DMS79 treated with DMSO at 0.1 percent for 48 hours (cell line): ENCODE measurements around the gene RNF34.

Experiments
- DNase-seq: peaks from one replicate; lab custom pipeline; 2025; lab: John Stamatoyannopoulos, UW

RNF34 gene

DNA sequence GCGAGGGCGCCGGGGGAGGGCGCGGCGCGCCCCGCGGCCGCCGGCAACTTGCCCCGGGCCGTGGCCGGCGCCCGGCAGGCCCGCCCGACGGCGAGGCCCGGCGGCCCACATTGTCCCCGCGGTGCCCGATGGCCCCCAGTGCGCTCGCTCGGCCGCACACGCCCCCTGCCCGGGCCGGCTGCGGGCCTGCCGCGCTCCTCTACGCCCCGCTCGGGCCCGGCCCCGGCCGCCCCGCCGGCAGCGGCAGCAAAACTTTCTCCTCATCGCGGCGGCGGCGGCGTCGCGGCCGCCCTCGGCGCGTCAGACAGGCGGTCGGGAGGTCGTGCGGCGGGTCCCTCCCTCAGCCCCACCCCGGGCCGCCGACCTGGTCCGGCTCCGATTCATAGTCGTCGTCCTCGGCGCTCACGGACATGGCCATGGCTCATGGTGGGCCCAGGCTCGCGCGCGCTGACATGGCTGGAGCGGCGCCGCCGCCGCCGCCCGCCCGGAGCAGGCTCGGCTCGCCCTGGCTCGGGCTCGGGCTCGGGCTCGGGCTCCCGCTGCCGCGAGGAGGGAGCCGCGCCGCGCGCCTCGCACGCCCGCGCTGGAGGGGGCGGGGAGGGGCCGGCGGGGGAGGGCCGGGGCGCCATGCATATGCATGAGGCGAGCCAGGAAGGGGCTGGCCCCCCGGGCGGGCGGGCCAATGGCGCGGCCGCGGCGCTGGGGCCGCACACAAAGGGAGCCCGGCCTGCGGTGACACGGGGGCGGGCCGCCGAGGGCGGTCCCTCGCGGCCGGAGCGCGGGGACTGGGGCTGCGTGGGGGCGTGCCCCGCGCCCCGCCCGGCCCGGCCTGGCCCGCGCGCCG is 67.1 kb downstream of the RNF34 start:
- peak; percentile 68 for DNase-seq

GRCh38 chr12:121467638-121468498 is 68.0 kb downstream of the RNF34 start:
- DNase-seq = peak; percentile 28

- no peak for DNase-seq
Observed at GRCh38 chr12:121468499-121468801, 68.5 kb downstream of the RNF34 start.

DNA sequence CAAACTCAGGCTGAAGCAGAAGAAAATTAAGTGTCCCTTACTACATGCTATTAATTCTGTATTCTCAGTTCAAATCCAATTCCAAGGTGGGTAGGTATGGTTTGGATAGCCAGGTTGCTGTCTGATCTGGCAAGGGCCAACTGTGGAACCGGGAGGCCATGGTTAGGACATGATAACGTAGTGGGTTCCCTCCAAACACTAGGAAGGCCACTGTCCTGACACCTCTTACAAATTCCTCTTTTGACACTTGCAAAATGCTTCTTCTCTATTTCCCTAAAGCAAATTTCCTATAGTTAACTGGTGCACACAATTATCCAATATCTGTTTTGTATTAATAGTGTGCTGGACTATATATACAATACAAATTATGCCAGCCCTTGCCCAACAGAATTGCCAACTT is 70.8 kb downstream of the RNF34 start:
- DNase-seq = no peak

DNA sequence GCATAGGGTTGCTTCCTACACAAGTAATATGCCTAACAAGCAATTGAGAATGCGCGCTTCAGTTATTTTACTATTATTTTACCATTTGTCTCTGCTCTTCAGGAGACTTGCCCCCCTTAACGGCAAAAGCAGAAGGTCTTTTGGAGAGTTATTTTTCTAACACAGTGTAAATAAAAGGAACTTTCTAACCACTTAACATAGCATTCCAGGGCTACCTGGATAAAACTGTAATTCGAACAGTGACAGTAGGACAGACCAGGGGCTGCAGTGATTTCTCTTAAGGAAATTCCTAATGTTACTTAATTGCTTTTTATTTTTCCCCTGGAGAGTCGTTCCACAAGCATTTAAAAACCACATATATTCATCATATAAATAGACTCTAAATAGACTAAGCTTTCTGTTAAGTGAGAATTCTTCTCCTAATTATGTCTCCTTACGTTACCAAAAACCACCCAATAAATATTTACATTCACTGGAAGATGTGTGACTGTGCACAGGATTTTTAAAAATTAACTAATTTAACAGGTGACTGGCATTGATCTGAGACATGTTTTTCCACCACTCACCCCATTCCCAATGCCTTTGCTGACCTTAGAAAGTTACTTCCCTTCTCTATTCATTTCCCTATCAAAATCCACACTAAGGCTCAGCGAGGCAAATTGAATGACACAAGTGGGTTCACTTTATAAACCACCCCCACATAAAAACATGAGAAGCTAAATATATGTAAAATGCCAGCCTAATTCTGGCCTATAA is 72.4 kb downstream of the RNF34 start:
- DNase-seq = peak; percentile 62
